Right forelimb (tissue), 1 donor: ENCODE measurements around the gene MSI2.
"Not testable (repeated sequence)": the region's sequence is repeated elsewhere in the genome, so short reads cannot be mapped to it uniquely, and the experiment has no call there.

Source experiments
- DNase-seq: peaks from one replicate; pipeline ENCODE4 v3.0.0-alpha.2; 2018

MSI2 gene

DNA sequence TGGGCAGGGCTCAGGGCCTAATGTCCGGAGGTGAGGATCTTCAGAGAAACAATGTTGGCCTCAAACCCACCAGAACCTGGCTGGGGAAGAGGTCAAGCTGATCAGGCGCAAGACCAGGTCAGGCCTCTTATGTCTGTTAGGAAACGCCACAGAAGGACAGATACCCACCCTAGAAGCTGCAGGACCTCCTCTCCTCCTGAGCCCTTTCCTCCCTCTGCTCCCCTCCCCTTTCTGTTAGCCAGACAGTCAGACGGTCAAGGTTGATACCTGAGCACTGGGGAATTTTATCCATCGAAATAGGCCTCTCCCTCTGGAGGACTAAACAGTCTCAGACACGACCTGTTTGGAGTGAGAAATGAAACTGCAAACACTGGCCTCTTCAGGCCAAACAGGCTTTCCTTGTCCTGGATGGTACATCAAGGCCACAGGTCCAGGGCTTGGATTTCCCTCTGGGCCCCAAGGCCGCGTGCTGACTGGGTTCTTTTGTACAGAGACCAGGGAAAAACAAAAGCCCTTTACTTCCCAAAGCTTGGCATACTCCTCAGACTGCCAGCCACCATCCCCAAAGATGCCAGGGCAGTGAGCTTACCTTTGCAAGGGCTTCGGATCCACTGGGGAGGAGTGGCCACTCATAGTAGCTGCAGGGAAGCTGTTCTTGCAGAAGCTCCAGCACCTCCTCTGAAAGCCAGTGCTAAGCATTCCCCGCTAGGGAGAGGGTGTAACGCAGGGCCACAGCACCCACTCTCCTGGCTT is 353.0 kb downstream of the MSI2 start:
- no peak for DNase-seq

DNA sequence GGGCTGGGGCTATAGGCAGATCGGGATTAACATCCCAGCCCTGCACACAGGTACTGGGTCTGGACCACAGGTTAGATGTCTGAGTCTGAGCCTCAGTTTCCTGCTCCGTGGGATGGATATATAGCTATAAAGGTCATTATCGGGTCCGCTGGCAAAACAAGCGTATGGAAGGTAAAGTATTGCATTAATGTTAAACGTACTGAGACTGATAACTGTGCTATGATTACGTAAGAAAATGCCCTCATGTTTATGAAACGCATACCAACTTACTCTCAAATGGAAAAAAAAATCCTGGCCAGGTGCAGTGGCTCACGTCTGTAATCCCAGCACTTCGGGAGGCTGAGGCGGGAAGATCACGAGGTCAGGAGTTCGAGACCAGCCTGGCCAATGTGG is 353.6 kb downstream of the MSI2 start:
- DNase-seq, result no peak

DNA sequence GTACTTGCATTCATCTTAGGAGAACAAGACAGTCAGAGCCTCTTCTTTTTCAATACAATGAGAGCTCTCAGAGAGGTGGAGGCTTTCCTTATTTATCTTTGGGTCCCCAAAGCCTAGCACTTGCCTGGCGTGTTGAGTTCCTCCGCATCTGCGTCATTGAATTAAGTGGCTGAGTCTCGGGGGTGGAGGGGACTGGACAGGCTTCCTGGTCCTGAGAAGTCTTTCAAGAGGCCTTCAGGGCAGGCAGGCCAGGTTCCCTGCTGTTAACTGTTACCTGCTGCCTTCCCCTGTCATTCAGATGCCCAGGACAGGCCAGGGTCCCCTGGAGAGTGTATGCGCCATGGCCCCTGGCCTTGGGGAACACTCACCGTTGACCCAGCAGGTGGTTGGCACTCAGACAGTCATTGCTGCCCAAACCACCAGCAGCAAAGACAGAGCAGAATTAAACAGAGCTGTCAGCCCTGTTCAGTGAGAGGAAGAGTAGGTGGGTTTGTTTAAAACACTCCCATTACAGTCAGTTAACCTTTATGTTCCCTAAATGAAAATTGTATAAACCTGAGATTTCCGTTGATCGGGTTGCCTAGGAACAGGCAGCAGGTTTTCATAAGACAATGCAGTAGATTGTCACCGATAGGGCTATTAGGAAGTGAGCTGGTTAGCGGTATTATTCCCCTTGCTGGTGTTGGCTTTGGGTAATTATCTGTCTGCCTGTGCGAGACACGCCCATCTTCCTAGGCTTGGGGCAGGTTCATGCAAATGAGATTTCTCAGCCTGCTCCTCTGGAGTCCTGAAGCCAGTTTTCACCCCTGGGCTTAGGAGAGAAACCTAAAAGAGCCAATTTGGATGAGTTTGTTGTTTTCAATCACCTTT is 356.1 kb downstream of the MSI2 start:
- DNase-seq, result no peak

DNA sequence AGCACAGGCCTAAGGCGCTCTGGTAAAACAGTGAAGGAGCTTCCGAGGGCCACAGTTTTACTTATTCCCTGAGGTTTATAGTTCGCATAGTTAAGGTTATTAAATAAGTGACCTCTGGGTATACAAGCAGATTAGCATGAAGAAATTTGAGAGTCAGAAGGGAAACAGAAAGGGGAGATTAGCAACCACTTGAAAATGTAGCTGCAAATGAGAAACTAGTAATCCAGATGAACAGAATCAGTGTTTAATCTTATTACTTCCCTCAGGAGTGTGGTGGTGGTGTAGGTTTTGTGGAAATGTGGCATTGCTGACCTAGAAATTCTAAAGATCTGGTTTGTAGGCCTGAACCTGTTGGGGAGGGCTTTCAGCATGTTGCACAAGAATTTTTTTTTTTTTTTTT is 358.4 kb downstream of the MSI2 start:
- DNase-seq, result no peak

DNA sequence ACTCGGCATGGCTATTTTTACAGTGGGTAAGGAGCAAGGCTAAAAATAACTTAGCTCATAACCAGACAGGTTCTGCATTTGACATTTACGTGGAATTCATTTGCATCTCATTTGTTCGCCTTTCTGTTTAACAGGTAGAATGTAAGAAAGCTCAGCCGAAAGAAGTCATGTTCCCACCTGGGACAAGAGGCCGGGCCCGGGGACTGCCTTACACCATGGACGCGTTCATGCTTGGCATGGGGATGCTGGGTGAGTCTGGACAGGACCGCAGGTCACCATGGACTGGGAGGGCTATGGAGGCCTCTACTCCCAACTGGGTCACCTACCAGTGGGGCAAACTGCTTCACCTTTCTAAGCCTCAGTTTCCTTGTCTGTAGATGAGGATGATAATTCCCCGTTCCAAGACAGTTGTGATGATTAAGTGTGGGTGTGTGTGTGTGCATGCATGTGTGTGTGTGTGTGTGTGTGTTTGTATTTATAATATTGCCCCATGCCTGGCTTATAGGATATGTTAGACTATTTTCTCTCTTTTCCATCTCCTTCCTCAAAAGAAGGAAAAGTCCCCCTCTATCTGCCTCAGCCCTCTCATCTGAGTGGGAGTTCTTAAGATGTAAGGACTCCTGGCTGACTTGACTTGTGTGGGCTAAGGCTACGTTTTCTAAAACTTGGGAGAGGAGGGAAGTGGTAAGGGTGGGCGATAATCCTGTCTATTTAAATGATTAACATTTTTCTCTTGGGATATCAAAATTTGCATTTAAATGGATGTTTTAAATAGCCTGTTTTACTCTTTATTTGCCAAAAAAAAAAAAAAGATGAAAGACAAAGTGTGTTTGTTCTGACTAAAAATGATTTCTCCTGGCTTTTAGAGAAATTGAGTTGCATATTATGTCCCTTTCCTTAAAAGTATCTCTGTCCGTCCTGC is 359.8 kb downstream of the MSI2 start:
- no peak for DNase-seq

DNA sequence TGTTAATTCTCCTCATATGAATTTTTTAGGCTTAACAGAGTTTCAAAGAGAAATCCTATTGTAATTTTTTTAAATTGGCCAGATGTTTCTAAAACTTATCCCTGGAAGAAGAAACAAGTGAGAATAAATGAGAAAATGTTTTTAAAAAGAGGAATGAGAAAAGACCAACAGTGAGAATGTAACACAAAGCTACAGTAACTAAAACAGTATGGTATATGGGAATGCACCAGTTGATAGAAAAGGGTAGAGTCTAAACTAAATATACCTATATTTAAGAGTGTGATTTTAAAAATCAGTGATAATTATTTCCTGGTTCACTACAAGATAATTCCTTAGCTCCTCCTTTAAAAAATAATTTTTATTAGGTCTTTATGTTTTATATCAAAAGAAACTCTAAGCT is 360.9 kb downstream of the MSI2 start:
- no peak for DNase-seq

DNA sequence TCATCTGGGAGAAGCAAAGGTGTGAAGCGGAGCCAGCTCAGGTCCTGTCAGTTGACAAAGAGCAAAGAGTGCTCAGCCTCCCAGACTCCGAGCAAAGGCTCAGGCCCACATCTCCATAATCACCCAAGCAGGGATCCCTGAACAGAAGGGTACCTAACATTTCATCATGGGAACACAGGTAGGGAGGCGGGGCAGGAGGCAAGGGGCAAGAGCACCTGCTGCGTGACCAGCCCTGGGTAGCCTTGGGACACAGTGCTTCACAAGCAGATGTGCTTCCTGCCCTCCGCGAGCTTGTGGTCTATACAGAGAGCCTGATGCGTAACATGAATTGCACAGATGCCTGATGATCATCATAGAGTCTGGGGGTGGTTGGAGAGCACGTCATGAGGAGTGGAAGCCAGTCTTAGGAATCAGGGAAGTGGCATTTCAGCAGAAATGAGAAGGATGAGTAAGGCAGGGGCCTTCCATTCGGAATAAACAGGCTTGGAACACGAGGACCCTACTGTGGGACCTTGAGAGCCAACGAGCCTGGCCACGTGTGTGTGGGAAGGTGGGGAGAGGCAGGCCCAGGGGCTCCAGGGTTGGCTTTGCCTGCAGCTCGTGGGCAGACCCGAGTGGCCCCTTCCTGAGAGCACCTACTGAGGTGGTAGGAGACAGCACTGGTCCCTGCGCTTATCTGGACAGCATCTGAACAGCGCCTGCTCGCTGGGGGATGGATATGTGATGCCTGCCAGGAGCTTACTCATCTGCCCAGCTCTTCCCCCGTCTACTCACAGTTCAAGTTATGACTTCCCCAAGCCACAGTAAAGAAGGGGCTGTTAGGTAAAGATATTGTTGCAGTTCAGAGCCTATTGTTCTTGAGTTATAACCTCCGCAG is 363.0 kb downstream of the MSI2 start:
- no peak for DNase-seq

DNA sequence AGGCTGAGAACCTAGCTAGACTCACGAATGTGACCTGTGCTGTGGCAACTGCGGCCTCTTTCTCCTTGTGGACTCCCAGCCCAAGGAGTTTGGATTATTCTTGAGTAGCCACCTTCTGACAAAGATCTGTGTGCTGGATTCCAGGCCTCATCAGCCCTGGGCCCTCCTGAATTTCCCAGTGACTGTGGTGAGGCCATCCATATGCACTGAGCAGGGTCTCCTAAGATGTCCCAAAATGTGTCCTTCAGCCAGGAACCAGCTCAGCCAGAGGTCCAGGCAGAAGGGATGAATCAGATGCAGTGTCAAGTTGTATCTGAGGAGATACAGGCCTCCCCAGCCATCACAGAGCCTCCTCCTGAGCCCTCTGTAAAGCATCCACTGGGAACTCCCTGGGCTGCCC is 364.3 kb downstream of the MSI2 start:
- DNase-seq, result no peak

DNA sequence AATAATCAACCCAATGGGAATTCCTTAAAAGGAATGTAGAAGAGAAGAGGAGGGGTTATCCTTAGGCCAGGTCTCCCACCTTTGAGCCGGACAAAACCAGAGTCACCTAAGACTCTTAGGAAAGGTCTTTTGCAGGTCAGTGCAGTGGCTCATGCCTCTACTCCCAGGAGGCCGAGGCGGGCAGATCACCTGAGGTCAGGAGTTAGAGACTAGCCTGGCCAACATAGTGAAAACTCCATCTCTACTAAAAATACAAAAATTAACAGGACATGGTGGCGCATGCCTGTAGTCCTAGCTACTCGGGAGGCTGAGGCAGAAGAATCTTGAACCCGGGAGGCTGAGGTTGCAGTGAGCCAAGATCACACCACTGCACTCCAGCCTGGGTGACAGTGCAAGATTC is 365.5 kb downstream of the MSI2 start:
- not testable (repeated sequence) for DNase-seq

DNA sequence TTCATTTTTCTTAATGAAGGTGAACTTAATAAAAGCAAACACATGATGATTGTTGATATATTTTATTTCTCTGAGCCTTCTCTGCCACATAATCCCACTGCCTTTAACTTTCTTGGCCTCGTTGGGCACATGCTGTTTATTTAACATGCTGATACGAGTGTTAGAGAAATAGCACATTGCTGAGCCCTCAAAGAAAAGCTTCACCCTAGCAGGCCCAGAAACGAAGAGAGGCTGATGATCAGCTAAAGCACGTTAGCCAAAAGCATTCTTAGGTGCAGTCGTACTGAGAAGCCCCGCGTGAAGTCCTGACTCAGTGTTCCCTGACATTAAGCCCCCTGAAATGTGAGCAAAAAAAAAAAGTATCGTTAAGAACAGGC is 366.0 kb downstream of the MSI2 start:
- DNase-seq, result no peak

DNA sequence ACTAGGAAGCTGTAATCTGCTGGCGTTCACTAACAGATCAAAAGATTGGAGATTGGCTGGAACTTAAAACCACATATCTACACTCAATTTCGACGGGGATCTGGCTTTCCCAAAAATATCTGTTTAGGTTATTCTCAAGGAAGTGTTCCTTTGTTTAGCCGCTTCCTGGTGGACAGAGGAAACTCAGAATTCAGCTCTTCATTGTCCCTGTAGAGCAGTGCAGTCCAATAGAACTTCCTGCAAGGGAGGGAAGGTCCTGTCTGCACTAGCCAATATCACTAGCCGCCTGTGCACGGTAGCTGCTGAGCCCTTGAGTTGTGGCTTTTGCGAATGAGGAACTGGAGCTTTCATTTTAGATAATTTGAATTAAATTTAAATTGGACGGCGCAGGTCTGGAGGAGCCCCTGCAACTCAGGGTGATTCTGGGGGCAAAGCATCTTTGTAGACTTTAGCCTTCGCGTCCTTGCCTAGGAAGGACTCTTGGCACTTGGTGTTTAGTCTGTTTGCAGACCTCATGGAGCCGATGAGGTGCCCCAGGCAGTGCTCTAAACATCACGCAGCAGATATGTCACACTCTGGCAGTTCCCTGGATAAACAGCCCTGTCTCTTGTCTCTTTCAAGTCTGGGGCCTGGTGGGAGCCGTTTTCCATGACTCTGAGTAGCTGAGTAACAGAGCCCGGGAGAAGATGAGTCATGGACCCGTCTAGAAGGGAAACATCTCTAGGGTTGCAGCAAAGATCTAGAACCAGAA is 366.5 kb downstream of the MSI2 start:
- no peak for DNase-seq

DNA sequence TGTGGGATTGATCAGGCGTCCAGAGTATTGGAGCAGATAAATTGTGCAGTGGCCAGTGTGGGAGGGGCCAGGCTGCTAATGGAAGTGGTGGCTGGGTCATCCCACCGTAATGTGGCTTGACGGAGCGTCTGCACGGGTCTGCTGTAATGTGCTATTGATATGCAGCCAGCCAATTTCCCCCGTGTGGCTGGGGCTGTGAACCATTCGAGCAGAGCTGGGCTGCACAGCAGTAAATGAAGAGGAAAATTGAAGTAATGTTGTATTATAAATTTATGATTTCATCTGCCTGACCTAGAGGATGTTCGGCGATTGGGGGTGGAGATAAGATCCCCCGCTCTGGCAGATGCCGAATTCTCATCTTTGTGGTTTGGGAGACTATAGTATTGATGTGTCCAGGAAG is 367.3 kb downstream of the MSI2 start:
- DNase-seq, result no peak

DNA sequence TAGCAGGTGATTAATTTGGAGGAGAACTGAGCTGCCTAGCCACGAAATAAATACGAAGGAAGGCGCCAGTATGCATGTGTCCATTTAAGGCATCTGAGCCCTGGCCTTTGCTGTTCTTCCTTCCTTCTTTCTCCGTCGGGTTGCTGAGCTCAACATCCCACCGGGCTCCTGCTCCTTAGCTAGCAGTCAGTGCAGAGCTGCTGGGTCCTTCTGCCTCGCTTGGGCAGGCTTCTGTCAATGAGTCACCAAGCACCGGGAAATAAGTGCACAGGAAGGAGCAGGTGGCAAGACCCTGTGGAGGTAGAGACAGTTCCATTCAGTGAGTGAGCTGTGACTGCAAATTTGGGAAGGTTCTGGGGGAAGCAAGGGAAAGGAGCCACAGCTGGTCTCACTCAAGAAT is 368.1 kb downstream of the MSI2 start:
- DNase-seq, result no peak

DNA sequence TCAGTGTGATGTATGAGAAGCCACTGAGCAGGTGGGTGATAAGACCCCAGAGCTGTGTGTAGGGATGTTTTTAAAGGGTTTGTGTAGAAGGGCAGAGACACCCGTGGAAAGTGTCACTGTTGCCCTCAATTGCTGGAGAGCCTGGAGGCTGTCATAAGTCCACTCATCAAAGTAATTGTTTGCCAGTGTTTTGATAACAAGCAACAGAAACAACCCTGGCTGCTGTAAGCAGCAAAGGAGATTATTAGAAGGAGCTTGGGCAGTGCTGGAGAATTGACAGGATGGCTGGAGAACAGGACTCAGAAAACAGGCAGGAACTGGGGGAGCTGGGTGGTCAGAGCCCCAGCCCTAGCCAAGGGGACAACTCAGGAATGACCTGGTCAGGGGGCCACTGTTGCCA is 369.2 kb downstream of the MSI2 start:
- no peak for DNase-seq

DNA sequence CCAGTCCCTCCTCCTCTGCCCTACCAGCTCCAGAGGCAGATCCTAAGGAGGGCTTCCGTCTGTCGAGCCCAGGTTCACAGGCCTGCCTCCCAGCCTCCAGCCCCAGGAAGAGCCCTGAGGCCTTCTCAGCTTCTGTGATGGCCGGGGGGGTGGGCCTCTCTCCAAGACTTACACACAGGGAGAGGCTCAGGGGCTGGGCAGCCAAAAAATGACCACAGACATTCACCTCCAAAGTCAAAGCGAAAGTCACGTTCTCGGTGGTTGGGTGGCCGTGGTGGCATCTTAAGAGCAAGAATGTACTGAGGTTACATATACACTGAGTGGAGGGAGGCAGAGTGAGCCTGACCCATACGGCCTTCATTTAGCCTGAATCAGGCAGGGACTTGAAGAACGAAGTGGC is 369.6 kb downstream of the MSI2 start:
- no peak for DNase-seq

DNA sequence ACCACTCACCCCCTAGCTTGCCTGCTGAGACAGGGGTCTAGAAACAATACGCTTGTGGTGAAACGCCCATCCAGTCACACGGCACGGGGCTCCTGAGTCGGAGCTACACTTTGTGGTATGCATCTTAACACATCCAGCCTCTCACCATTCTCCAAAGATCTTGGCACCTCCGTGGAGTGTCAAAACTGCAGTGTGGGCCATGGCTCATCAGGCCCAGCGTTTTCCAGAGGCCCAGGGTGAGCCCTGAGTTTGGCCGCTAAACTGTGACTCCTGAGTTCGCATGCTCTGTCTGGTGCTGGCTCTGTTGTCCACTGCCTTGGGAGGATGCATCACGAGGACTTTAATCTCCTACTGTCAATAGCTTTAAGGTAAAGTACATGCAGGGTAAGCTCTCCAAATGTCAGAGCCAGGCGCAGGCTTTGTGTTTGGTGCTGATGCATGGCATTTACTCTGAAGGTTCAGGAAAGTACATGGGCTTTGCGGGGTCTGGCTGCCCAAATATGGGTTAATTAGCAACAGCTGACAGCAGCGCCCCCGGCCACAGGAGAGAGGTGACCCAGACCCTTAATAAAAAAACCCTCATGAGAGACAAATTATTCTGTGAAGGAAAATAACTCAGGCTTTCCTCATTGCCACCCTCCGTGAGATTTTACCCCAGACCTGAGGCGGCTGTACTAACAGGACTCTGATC is 370.3 kb downstream of the MSI2 start:
- no peak for DNase-seq

DNA sequence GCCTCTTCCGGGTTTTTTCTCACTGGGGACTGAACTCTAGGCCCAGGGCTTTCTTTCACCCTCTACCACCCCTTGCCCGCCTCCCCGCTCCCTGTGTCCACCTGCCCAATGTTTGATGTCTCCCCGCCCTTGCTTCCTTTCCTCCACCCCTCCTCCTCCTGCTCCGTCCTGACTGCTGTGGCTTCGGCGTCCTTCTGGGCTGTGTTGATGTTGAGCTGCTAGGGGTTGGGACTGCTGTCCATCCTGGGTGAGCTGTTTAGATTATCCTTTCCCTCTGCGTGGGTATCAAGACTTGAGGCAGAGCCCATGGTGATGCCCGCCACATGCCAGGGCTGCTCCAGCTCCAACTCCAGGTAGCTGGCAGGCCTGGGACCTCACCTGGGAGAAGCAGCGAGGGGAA is 371.3 kb downstream of the MSI2 start:
- DNase-seq, result no peak

DNA sequence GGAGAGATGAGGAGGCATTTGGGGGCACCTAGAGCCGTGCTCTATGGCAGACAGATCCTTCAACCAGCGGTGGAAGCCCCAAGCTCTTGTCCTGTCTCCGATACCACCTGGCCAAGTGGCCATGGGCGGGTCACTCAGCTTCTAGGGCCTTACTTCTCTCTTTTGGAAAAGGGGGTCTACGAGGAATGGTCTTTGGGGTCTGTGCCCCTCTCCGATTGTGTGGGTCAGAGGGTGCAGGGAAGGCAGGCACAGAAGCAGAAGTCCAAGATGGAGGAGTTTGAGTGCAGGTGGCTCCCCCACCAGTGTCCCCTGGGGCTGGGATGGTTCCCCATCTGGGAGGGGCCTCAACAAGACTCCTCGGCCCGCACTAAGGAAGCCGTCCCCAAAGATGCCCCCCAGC is 372.1 kb downstream of the MSI2 start:
- DNase-seq, result no peak

DNA sequence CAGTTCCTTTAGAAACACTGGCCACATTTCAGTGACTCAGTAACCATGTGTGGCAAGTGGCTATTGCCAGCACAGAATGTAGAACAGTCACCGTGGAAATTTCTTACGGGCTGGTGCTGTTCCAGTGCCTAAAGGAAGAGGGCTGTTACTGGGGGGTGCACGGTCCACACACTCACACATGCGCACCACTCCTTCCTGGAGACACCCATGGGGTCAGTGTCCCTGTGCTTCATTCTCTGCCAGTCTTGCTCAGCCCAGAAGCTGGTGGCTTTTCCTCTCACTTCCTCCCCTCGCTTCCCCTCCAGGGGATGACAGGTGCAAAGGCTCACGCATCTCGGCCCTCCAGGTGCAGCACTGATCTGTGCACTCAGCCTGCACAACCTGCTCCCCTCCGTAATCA is 373.1 kb downstream of the MSI2 start:
- DNase-seq, result no peak

DNA sequence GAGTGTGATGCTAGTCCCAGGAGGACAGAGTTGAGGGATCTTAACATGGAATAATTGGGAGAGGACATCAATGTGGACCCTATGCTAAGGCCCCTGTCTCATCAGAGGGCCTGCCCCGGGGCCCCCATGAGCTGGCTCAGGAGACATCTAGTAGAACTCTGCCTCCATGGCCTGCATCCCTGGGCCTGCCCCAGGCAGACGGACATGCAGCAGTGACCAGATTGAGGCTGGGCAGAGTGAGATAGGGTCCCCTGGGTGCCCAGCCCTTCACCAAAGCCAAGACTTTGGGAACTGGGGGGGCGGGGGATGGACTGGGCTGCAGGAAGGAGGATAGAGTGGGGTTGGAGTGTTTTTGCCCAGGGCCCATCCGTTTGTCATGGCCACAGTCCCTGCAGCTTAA is 373.6 kb downstream of the MSI2 start:
- no peak for DNase-seq

DNA sequence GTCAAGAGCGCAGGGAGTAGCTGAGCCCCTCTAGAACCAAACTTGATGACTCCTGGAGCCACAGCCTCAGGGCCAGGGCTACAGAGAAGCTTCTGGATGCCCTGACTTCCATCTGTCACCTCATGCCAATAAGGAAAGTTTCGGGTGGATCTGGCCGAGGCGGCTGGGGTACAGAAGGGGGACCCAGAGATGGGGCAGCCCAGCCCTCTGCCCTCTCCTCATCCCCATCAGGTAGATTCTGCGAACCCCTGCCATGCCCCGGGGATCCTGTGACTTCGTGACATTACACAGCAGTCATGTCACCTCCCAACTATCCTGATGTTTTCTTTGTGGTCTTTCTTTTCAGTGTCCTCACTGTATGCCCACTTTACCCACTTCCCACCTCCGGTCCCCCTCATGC is 374.4 kb downstream of the MSI2 start:
- no peak for DNase-seq
